Endothelial cell of umbilical vein (primary cell): ENCODE data around the gene RNASEH2A. TPM values are rescaled to one million over a fixed set of nuclear protein-coding genes. Genes with fewer than 3 reads are reported as not detected.

Source experiments
- BruUV-seq: library from RNA; stranded (reverse); fragments of 400-500 nt; replicated peaks from 2 replicates; lab custom pipeline; 2021; lab: Mats Ljungman, UMichigan
- CTCF ChIA-PET: fragments of 300-600, 350-600 bp; sonication (Branson Sonifier 250); formaldehyde crosslinking; loops from one replicate; lab custom pipeline; 2021; ENCODE audit warnings: antibody characterized with exemption, inconsistent platforms; lab: Charles Lee
- POLR2A ChIA-PET: fragments of 300-600, 350-600 bp; sonication (Branson Sonifier 250); formaldehyde crosslinking; loops from one replicate; lab custom pipeline; 2021; ENCODE audit warnings: antibody characterized with exemption, inconsistent platforms; lab: Charles Lee
- DNase-seq: peaks from one replicate; pipeline ENCODE4 v3.0.0-alpha.2; 2011; ENCODE audit warnings: low read depth, low spot score
- FAIRE-seq: peaks from 2 replicates; lab custom pipeline; 2011; peaks lifted over from hg19 to GRCh38; lab: Jason Lieb, UNC
- H2AFZ ChIP-seq: 2 replicates; pipeline ENCODE4 v1.6.0; 2012; ENCODE audit warnings: low read depth, low read length, control low read depth, inconsistent platforms
- H3K27ac ChIP-seq: 2 replicates; pipeline ENCODE4 v1.5.1; 2011; ENCODE audit warnings: low read depth, mild to moderate bottlenecking, control low read depth, low read length, moderate library complexity; ENCODE audit not compliant: insufficient read depth
- H3K27me3 ChIP-seq, 2 experiments: 2 replicates each; pipeline versions ENCODE4 v1.6.0 to v1.6.1; 2011; ENCODE audit warnings: low read length in 2 of 2, mixed read lengths in 1 of 2; ENCODE audit not compliant: control insufficient read depth in 2 of 2, insufficient read depth in 2 of 2
- H3K36me3 ChIP-seq, 2 experiments: 2 replicates in 1 of 2; 3 replicates in 1 of 2; pipeline ENCODE4 v1.5.1; 2011; ENCODE audit warnings: low read length in 2 of 2, mild to moderate bottlenecking in 1 of 2, moderate library complexity in 1 of 2; ENCODE audit not compliant: control insufficient read depth in 2 of 2, insufficient read depth in 2 of 2; ENCODE audit errors: extremely low read depth in 1 of 2
- H3K4me1 ChIP-seq: 3 replicates; pipeline ENCODE4 v1.5.1; 2011; ENCODE audit warnings: mild to moderate bottlenecking, low read length; ENCODE audit not compliant: control insufficient read depth, insufficient read depth; ENCODE audit errors: extremely low read depth
- H3K4me2 ChIP-seq: 2 replicates; pipeline ENCODE4 v1.6.1; 2011; ENCODE audit warnings: low read length, control low read depth, mixed read lengths; ENCODE audit not compliant: insufficient read depth
- H3K4me3 ChIP-seq, 3 experiments: fragments of 200-600 bp in 1 of 3; sonication (generic), shearing (Covaris generic) in 1 of 3; replicated peaks in 1 of 3; 2 replicates each; pipeline ENCODE4 v1.5.1; 2011 to 2016; ENCODE audit warnings: control low read depth in 3 of 3, low read length in 3 of 3, mild to moderate bottlenecking in 2 of 3, inconsistent platforms in 1 of 3, low read depth in 1 of 3, moderate library complexity in 1 of 3; ENCODE audit not compliant: insufficient read depth in 1 of 3
- H3K79me2 ChIP-seq: 2 replicates; pipeline ENCODE4 v1.6.0; 2012; ENCODE audit warnings: low read length, inconsistent platforms; ENCODE audit not compliant: control insufficient read depth, insufficient read depth
- H3K9ac ChIP-seq: replicated peaks from 2 replicates; pipeline ENCODE3; 2011; ENCODE audit warnings: low read length, control low read depth; ENCODE audit not compliant: insufficient read depth; ENCODE audit errors: extremely low read depth
- H3K9me1 ChIP-seq: replicated peaks from 3 replicates; pipeline ENCODE4 v1.6.0; 2011; ENCODE audit warnings: mild to moderate bottlenecking, low read length; ENCODE audit not compliant: control insufficient read depth, insufficient read depth; ENCODE audit errors: extremely low read depth
- H3K9me3 ChIP-seq: replicated peaks from 2 replicates; pipeline ENCODE4 v1.5.1; 2012; ENCODE audit warnings: low read length, inconsistent platforms; ENCODE audit not compliant: control insufficient read depth, insufficient read depth
- H4K20me1 ChIP-seq: replicated peaks from 2 replicates; pipeline ENCODE3; 2011; ENCODE audit warnings: mild to moderate bottlenecking, low read length; ENCODE audit not compliant: control insufficient read depth, insufficient read depth; ENCODE audit errors: extremely low read depth
- CTCF ChIP-seq, 2 donors: IDR thresholded peaks; 1 replicate in 1 of 2; 2 replicates in 1 of 2; pipeline ENCODE4 v1.5.1; 2011; ENCODE audit warnings: low read length in 2 of 2, mild to moderate bottlenecking in 2 of 2, moderate library complexity in 2 of 2, control low read depth in 1 of 2, inconsistent platforms in 1 of 2, low read depth in 1 of 2; ENCODE audit not compliant: insufficient read depth in 1 of 2; ENCODE audit errors: extremely low read depth in 1 of 2
- EZH2 ChIP-seq: IDR thresholded peaks from 2 replicates; pipeline ENCODE4 v1.6.1; 2012; ENCODE audit warnings: borderline replicate concordance, low read depth, mild to moderate bottlenecking, moderate library complexity, low read length, inconsistent platforms; ENCODE audit not compliant: severe bottlenecking
- FOS ChIP-seq: IDR thresholded peaks from 2 replicates; pipeline ENCODE4 v1.6.1; 2011; ENCODE audit warnings: mild to moderate bottlenecking, low read length, moderate library complexity, borderline replicate concordance; ENCODE audit not compliant: insufficient read depth
- GATA2 ChIP-seq: IDR thresholded peaks from 2 replicates; pipeline ENCODE4 v1.7.0; 2011; ENCODE audit warnings: low read depth, mild to moderate bottlenecking, moderate library complexity, mixed read lengths, low read length; ENCODE audit not compliant: insufficient read length, insufficient read depth
- JUN ChIP-seq: IDR thresholded peaks from 2 replicates; pipeline ENCODE4 v1.6.1; 2011; ENCODE audit warnings: borderline replicate concordance, low read depth; ENCODE audit not compliant: insufficient read length, insufficient read depth
- MAX ChIP-seq: IDR thresholded peaks from 2 replicates; pipeline ENCODE4 v1.6.1; 2011; ENCODE audit not compliant: insufficient read depth, insufficient read length
- MYC ChIP-seq: IDR thresholded peaks from one replicate; pipeline ENCODE4 v1.6.1; 2011; ENCODE audit warnings: mild to moderate bottlenecking, low read depth, low read length
- POLR2A ChIP-seq: IDR thresholded peaks from 2 replicates; pipeline ENCODE4 v1.6.1; 2012; ENCODE audit warnings: low read depth, mild to moderate bottlenecking, control low read depth, low read length
- POLR2AphosphoS5 ChIP-seq: IDR thresholded peaks from 2 replicates; pipeline ENCODE4 v1.6.1; 2012; ENCODE audit warnings: low read depth, mild to moderate bottlenecking, control low read depth, low read length, moderate library complexity; ENCODE audit not compliant: insufficient read depth
- dilution Hi-C: fragments of 300-500 bp; cut with MboI; formaldehyde crosslinking; loops from one replicate; pipeline ENCODE4 v1.15.0; 2019; ENCODE audit warnings: low sequenced_read_pairs; ENCODE audit not compliant: extremely low pct_ligation_motif_present
- intact Hi-C: fragments of 100-400 bp; cut with micrococcal nuclease; formaldehyde crosslinking; loops from one replicate; pipeline ENCODE4 v1.10.0; 2022
- microRNA-seq: library from miRNA; unstranded; fragments of <30 nt; microRNA quantifications from one replicate; pipeline ENCODE4 v1.2.0, GENCODE V29; 2021; ENCODE audit warnings: borderline number of aligned reads, borderline replicate concordance
- polyA plus RNA-seq, 4 experiments: library from polyadenylated mRNA; depleted of rRNA in 3 of 4; stranded (reverse) in 3 of 4; unstranded in 1 of 4; fragments of >200 nt; gene quantifications; 2 replicates each; pipeline versions ENCODE4 v1.2.1 to v1.2.3, GENCODE V29; 2011 to 2012; ENCODE audit warnings: missing spikeins in 1 of 4
- small RNA-seq: library from RNA; depleted of rRNA; stranded (forward); fragments of <200 nt; gene quantifications from one replicate; pipeline ENCODE3, GENCODE V24; 2012; ENCODE audit warnings: low replicate concordance, low read depth; ENCODE audit not compliant: insufficient read depth, insufficient read length
- total RNA-seq: library from RNA; stranded (reverse); gene quantifications from 2 replicates; pipeline ENCODE4 v1.2.3, GENCODE V29; 2021

RNASEH2A gene
- total and polyA plus RNA-seq, 2 donors (not counting 3 experiments of a cell fraction or from before 2014, with no cell fraction given), result 25.6 to 45.4 TPM

GRCh38 chr19:12859546-12859945 lies 53.2 kb downstream of the RNASEH2A start:
- H3K9ac ChIP-seq, result no peak overlapping the region
- no TSS peak for BruUV-seq
- ChIA-PET CTCF (interaction anchor here (1.7 kb wide), 1 partner anchor 12 kb away, joined by 8 read pairs; no protein-coding TSS in a partner anchor), POLR2A (interaction anchor here (0.7 kb wide), 1 partner anchor 17 kb away, joined by 4 read pairs; no protein-coding TSS in a partner anchor)
- H3K9me1 ChIP-seq, result no peaks in the 10 kb centered on the region
- intact Hi-C loops (no loop called here), dilution Hi-C loops (no loop called here)
- H3K27ac ChIP-seq, result no peak overlapping the region
- no peaks in the 10 kb centered on the region for H4K20me1 ChIP-seq
- H2AFZ ChIP-seq, result no peak overlapping the region
- no peak overlapping the region for H3K4me3 ChIP-seq
- H3K4me1 ChIP-seq, result no peaks in the 10 kb centered on the region
- H3K36me3 ChIP-seq, result no peaks in the 10 kb centered on the region
- DNase-seq (no peak), FAIRE-seq (no peak)
- H3K79me2 ChIP-seq, result no peaks in the 10 kb centered on the region
- H3K27me3 ChIP-seq, result peaks cover 0 to under 1% of the 10 kb centered on the region in 2 experiments
- no peaks in the 10 kb centered on the region for H3K9me3 ChIP-seq
- H3K4me2 ChIP-seq, result no peak overlapping the region
- no peak for TF ChIP-seq CTCF (IDR thresholded peaks at IDR 0.05; ENCODE audit: extremely low read depth in 1 of 2, insufficient read depth in 1 of 2, low read depth in 1 of 2, low read length in 2 of 2)
- TF ChIP-seq MYC, result no peak
- no peak for TF ChIP-seq EZH2
- no peak for TF ChIP-seq FOS
- no peak for TF ChIP-seq GATA2
- no peak for TF ChIP-seq POLR2AphosphoS5
- TF ChIP-seq JUN, result no peak
- TF ChIP-seq MAX, result no peak
- TF ChIP-seq POLR2A, result no peak

Small RNA genes lying within 50 kb of the gene (microRNA-seq; reads per million reads assigned to microRNA genes)
- gene MIR5684, result not detected
- not detected for gene MIR6794

Small RNA genes lying within 50 kb of the gene (small RNA-seq; reads per million reads assigned to genes)
- gene MIR5684 (not detected), gene MIR6794 (not detected)

Other genes with a start within 250 kb of the RNASEH2A start
- gene ZNF490, start 195.8 kb upstream of the RNASEH2A start, total RNA-seq, result 5.7 and 6.3 TPM in 2 replicates
- gene ZNF490, start 195.8 kb upstream of the RNASEH2A start, polyA plus RNA-seq, result 0.89 and 1.4 TPM in 2 replicates
- 19.9 and 21.8 TPM in 2 replicates for gene ZNF791, start 195.7 kb upstream of the RNASEH2A start, total RNA-seq
- gene ZNF791, start 195.7 kb upstream of the RNASEH2A start, polyA plus RNA-seq, result 6.4 and 8.3 TPM in 2 replicates
- gene MAN2B1, start 139.8 kb upstream of the RNASEH2A start, total RNA-seq, result 73.0 and 76.8 TPM in 2 replicates
- gene MAN2B1, start 139.8 kb upstream of the RNASEH2A start, polyA plus RNA-seq, result 64.4 and 70.3 TPM in 2 replicates
- 10.9 and 11.8 TPM in 2 replicates for gene WDR83, start 139.8 kb upstream of the RNASEH2A start, total RNA-seq
- 10.5 and 11.0 TPM in 2 replicates for gene WDR83, start 139.8 kb upstream of the RNASEH2A start, polyA plus RNA-seq
- 68.4 and 77.4 TPM in 2 replicates for gene DHPS, start 124.7 kb upstream of the RNASEH2A start, total RNA-seq
- 80.6 and 90.1 TPM in 2 replicates for gene DHPS, start 124.7 kb upstream of the RNASEH2A start, polyA plus RNA-seq
- not detected in 2 replicates for gene GNG14, start 118.6 kb upstream of the RNASEH2A start, total RNA-seq
- not detected in 2 replicates for gene GNG14, start 118.6 kb upstream of the RNASEH2A start, polyA plus RNA-seq
- gene FBXW9, start 110.0 kb upstream of the RNASEH2A start, total RNA-seq, result 11.6 and 12.4 TPM in 2 replicates
- gene FBXW9, start 110.0 kb upstream of the RNASEH2A start, polyA plus RNA-seq, result 19.3 and 26.4 TPM in 2 replicates
- gene TNPO2, start 82.7 kb upstream of the RNASEH2A start, total RNA-seq, result 84.6 and 94.5 TPM in 2 replicates
- gene TNPO2, start 82.7 kb upstream of the RNASEH2A start, polyA plus RNA-seq, result 98.8 and 104 TPM in 2 replicates
- gene TRIR, start 71.9 kb upstream of the RNASEH2A start, total RNA-seq, result 208 and 213 TPM in 2 replicates
- 240 and 263 TPM in 2 replicates for gene TRIR, start 71.9 kb upstream of the RNASEH2A start, polyA plus RNA-seq
- 74.8 and 77.0 TPM in 2 replicates for gene GET3, start 69.1 kb upstream of the RNASEH2A start, total RNA-seq
- gene GET3, start 69.1 kb upstream of the RNASEH2A start, polyA plus RNA-seq, result 197 and 217 TPM in 2 replicates
- gene BEST2, start 54.8 kb upstream of the RNASEH2A start, total RNA-seq, result not detected in 2 replicates
- not detected in 2 replicates for gene BEST2, start 54.8 kb upstream of the RNASEH2A start, polyA plus RNA-seq
- 17.3 and 20.0 TPM in 2 replicates for gene HOOK2, start 31.0 kb upstream of the RNASEH2A start, total RNA-seq
- 7.6 and 8.0 TPM in 2 replicates for gene HOOK2, start 31.0 kb upstream of the RNASEH2A start, polyA plus RNA-seq
- 22.8 and 31.6 TPM in 2 replicates for gene JUNB, start 15.1 kb upstream of the RNASEH2A start, total RNA-seq
- gene JUNB, start 15.1 kb upstream of the RNASEH2A start, polyA plus RNA-seq, result 72.9 and 74.4 TPM in 2 replicates
- gene PRDX2, start 4.8 kb upstream of the RNASEH2A start, total RNA-seq, result 247 and 255 TPM in 2 replicates
- gene PRDX2, start 4.8 kb upstream of the RNASEH2A start, polyA plus RNA-seq, result 490 and 492 TPM in 2 replicates
- 13.2 and 15.9 TPM in 2 replicates for gene THSD8, start 4.5 kb upstream of the RNASEH2A start, total RNA-seq
- gene THSD8, start 4.5 kb upstream of the RNASEH2A start, polyA plus RNA-seq, result 2.6 TPM in 1 of 2 replicates, not detected in the other
- gene RTBDN, start 28.0 kb downstream of the RNASEH2A start, total RNA-seq, result not detected in 2 replicates
- not detected in 2 replicates for gene RTBDN, start 28.0 kb downstream of the RNASEH2A start, polyA plus RNA-seq
- gene MAST1, start 31.9 kb downstream of the RNASEH2A start, total RNA-seq, result 0.13 and 0.69 TPM in 2 replicates
- gene MAST1, start 31.9 kb downstream of the RNASEH2A start, polyA plus RNA-seq, result 0.16 and 0.46 TPM in 2 replicates
- gene DNASE2, start 74.9 kb downstream of the RNASEH2A start, total RNA-seq, result 31.3 and 34.8 TPM in 2 replicates
- 51.9 and 60.6 TPM in 2 replicates for gene DNASE2, start 74.9 kb downstream of the RNASEH2A start, polyA plus RNA-seq
- gene KLF1, start 80.6 kb downstream of the RNASEH2A start, total RNA-seq, result not detected in 2 replicates
- gene KLF1, start 80.6 kb downstream of the RNASEH2A start, polyA plus RNA-seq, result not detected in 2 replicates
- gene GCDH, start 84.6 kb downstream of the RNASEH2A start, total RNA-seq, result 27.1 and 27.3 TPM in 2 replicates
- 35.8 and 39.8 TPM in 2 replicates for gene GCDH, start 84.6 kb downstream of the RNASEH2A start, polyA plus RNA-seq
- 0.27 TPM in 1 of 2 replicates, not detected in the other for gene SYCE2, start 112.7 kb downstream of the RNASEH2A start, total RNA-seq
- 0.16 and 0.25 TPM in 2 replicates for gene SYCE2, start 112.7 kb downstream of the RNASEH2A start, polyA plus RNA-seq
- gene FARSA, start 127.1 kb downstream of the RNASEH2A start, total RNA-seq, result 71.4 and 77.4 TPM in 2 replicates
- 51.8 and 55.3 TPM in 2 replicates for gene FARSA, start 127.1 kb downstream of the RNASEH2A start, polyA plus RNA-seq
- gene CALR, start 132.0 kb downstream of the RNASEH2A start, total RNA-seq, result 1,614 and 1,636 TPM in 2 replicates
- gene CALR, start 132.0 kb downstream of the RNASEH2A start, polyA plus RNA-seq, result 1,135 and 1,206 TPM in 2 replicates
- 96.7 and 102 TPM in 2 replicates for gene RAD23A, start 139.3 kb downstream of the RNASEH2A start, total RNA-seq
- gene RAD23A, start 139.3 kb downstream of the RNASEH2A start, polyA plus RNA-seq, result 66.9 and 71.2 TPM in 2 replicates
- 32.8 and 36.5 TPM in 2 replicates for gene GADD45GIP1, start 150.6 kb downstream of the RNASEH2A start, total RNA-seq
- gene GADD45GIP1, start 150.6 kb downstream of the RNASEH2A start, polyA plus RNA-seq, result 38.3 and 46.3 TPM in 2 replicates
- 0.20 and 0.28 TPM in 2 replicates for gene DAND5, start 163.0 kb downstream of the RNASEH2A start, total RNA-seq
- 0.06 TPM in 2 replicates for gene DAND5, start 163.0 kb downstream of the RNASEH2A start, polyA plus RNA-seq
- 18.7 and 37.7 TPM in 2 replicates for gene NFIX, start 188.9 kb downstream of the RNASEH2A start, total RNA-seq
- gene NFIX, start 188.9 kb downstream of the RNASEH2A start, polyA plus RNA-seq, result 8.7 and 9.8 TPM in 2 replicates